Mesendoderm (in vitro differentiated cells): ENCODE data around the gene METTL27. TPM values are rescaled to one million over a fixed set of nuclear protein-coding genes. Genes with fewer than 3 reads are reported as not detected.

ENCODE experiments used
- DNase-seq: peaks from one replicate; pipeline ENCODE4 v3.0.0; 2013
- H2AK5ac ChIP-seq: 2 replicates; pipeline ENCODE4 v1.6.1; 2013; ENCODE audit warnings: low read length, inconsistent platforms
- H2BK120ac ChIP-seq: 2 replicates; pipeline ENCODE4 v1.6.1; 2013; ENCODE audit warnings: low read depth, mild to moderate bottlenecking, low read length, moderate library complexity, mixed read lengths
- H2BK15ac ChIP-seq: replicated peaks from 2 replicates; pipeline ENCODE4 v1.6.1; 2013; ENCODE audit warnings: low read depth, mild to moderate bottlenecking, moderate library complexity
- H2BK5ac ChIP-seq: 2 replicates; pipeline ENCODE4 v1.6.1; 2013; ENCODE audit warnings: low read length, inconsistent platforms
- H3K18ac ChIP-seq: 2 replicates; pipeline ENCODE4 v1.6.1; 2013; ENCODE audit warnings: mild to moderate bottlenecking, low read length, mixed read lengths
- H3K23ac ChIP-seq: one replicate; pipeline ENCODE4 v1.6.1; 2013; ENCODE audit warnings: low read length
- H3K27ac ChIP-seq: 2 replicates; pipeline ENCODE4 v1.5.1; 2013; ENCODE audit warnings: low read depth, mild to moderate bottlenecking, inconsistent platforms, low read length, moderate library complexity
- H3K27me3 ChIP-seq: 2 replicates; pipeline ENCODE4 v1.6.1; 2013; ENCODE audit warnings: low read length, control low read depth, mild to moderate bottlenecking, inconsistent platforms; ENCODE audit not compliant: insufficient read depth, poor library complexity
- H3K36me3 ChIP-seq: 2 replicates; pipeline ENCODE4 v1.6.1; 2013; ENCODE audit warnings: low read length, inconsistent platforms; ENCODE audit not compliant: control insufficient read depth, insufficient read depth
- H3K4ac ChIP-seq: one replicate; pipeline ENCODE4 v1.6.1; 2013; ENCODE audit warnings: low read depth, mild to moderate bottlenecking, low read length, moderate library complexity
- H3K4me1 ChIP-seq: 2 replicates; pipeline ENCODE4 v1.6.1; 2013; ENCODE audit warnings: low read depth, low read length, inconsistent platforms; ENCODE audit not compliant: control insufficient read depth
- H3K4me2 ChIP-seq: 2 replicates; pipeline ENCODE4 v1.6.1; 2013; ENCODE audit warnings: low read length
- H3K4me3 ChIP-seq: 2 replicates; pipeline ENCODE4 v1.5.1; 2013; ENCODE audit warnings: mild to moderate bottlenecking, low read length
- H3K56ac ChIP-seq: one replicate; pipeline ENCODE4 v1.6.1; 2013; ENCODE audit warnings: low read length
- H3K79me1 ChIP-seq: 2 replicates; pipeline ENCODE4 v1.6.1; 2013; ENCODE audit warnings: low read length, inconsistent platforms
- H3K79me2 ChIP-seq: 2 replicates; pipeline ENCODE4 v1.6.1; 2013; ENCODE audit warnings: mild to moderate bottlenecking, low read length; ENCODE audit not compliant: control insufficient read depth, insufficient read depth
- H3K9ac ChIP-seq: 2 replicates; pipeline ENCODE4 v1.6.1; 2013; ENCODE audit warnings: low read length, inconsistent platforms
- H4K5ac ChIP-seq: one replicate; pipeline ENCODE4 v1.6.1; 2013; ENCODE audit warnings: low read length
- H4K8ac ChIP-seq: one replicate; pipeline ENCODE4 v1.6.1; 2013; ENCODE audit warnings: low read depth, mild to moderate bottlenecking, control low read depth, low read length, moderate library complexity
- WGBS: extraction: QIAGEN DNeasy Blood & Tissue Kit; methylation state at CpG from one replicate; pipeline ENCODE4 v1.1.7; 2013; ENCODE audit warnings: low lambda C conversion rate, missing lambda C conversion rate; ENCODE audit not compliant: insufficient coverage; ENCODE audit errors: extremely low coverage; 5-methylcytosine and 5-hydroxymethylcytosine counted together
- polyA plus RNA-seq, 2 experiments: library from polyadenylated mRNA; stranded (reverse); fragments of 200-250 nt; gene quantifications; one replicate each; pipeline ENCODE4 v1.2.3, GENCODE V29; 2013

METTL27 gene, protein sequence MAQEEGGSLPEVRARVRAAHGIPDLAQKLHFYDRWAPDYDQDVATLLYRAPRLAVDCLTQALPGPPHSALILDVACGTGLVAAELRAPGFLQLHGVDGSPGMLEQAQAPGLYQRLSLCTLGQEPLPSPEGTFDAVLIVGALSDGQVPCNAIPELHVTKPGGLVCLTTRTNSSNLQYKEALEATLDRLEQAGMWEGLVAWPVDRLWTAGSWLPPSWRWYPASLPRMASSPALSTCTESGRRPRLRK
- 1.6 TPM for polyA plus RNA-seq (2013, experiment 1 of 2)
- 1.5 TPM for polyA plus RNA-seq (2013, experiment 2 of 2)

DNA sequence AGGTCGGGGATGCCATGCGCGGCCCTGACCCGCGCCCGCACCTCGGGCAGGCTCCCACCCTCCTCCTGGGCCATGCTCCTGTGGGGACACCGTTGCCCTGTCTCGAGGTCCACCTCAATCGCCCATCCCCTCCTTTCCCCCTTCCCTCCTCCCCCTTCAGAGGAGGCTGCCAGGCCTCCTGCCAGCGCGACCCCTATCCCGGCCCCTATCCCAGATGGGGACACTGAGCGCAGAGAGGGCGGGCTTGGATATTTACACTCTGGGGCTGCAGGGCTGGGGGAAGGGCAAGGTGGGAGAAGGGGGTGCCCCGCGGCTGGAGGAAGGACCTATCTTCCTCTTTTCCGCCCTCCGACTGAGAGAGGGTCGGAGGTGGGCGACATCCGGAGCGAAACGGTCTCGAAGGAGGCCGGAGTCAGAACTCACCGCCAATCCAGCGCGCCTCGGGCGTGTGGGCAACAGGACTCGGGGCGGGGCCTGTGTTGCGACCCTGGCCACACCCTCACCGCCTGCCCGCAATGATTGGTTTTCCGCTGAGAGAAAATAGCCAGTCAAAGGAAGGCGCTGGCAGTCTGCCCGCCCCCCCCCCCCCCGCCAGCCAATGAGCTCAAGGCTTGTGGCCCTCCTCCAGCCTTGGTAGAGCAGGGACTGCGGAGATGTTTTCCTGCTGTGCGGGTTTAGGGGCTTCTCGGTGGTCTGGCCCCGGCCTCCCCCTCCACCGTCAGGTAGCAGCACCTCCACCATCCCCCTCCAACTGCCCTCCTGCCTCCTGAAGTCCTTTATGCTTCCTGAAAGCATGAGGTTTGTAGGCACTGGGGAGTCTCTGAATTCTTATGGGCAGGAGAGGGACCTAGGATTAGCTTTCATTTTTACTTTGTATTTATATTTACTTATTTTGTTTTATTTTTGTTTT, at the start of gene METTL27:
Gene METTL27, minus strand, starts transcription at position 450 of the 910 bp plus-strand sequence. Its CDS starts 376 bp downstream, at position 74.
- Histone ChIP-seq H4K8ac (peak within 1 kb of the TSS; percentile 43), H3K56ac (peak within 1 kb of the TSS; percentile 88), H3K9ac (peak within 1 kb of the TSS; percentile 74), H3K4ac (peak within 1 kb of the TSS; percentile 56), H3K79me1 (no peaks in the 10 kb centered on the region), H3K27me3 (no peaks in the 10 kb centered on the region), H3K18ac (peak within 1 kb of the TSS; percentile 78), H4K5ac (no peak within 1 kb of the TSS), H3K4me1 (peaks cover 3% of the 10 kb centered on the region), H2BK120ac (no peak within 1 kb of the TSS), H3K27ac (peak within 1 kb of the TSS; percentile 38), H2AK5ac (no peak within 1 kb of the TSS), H3K4me3 (peak within 1 kb of the TSS; percentile 44), H3K23ac (peak within 1 kb of the TSS; percentile 0), H3K4me2 (peak within 1 kb of the TSS; percentile 67), H2BK5ac (peak within 1 kb of the TSS; percentile 45), H2BK15ac (no peak within 1 kb of the TSS), H3K36me3 (no peaks in the 10 kb centered on the region), H3K79me2 (no peaks in the 10 kb centered on the region)
- DNase-seq, result peak; percentile 97
- WGBS, result no CpG with 5 or more reads among the region's 45 CpGs

DNA sequence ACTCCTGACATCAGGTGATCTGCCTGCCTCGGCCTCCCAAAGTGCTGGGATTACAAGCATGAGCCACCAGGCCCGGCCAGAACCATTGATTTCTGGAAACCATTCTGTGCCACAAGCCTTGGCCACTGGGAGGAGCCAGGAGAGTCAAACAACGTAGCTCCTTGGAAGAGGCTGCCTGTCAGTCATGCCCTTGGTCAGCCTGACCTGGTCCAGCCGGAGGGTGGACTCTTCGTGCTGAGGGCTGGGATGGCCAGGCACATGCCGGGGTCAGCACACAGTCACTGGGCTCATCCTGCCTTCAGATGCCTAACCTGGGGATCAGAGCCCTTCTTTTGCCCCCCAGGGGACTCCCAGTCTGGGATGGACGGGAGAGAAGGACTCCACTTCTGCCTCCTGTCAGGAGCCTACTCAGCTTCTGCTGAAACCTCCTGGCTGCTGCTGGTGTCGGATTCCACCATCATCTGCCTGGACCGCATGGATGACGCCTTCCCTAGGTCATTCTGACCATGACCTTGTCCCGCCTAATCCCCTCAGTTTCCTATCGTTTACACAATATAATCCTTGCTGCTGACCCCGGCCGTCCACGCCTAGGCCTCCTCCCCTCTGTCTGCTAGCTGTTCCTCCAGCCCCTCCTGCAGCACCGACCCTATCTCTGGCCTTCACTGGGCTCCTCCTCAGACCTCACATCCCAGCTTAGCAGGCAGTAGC, 49.0 kb upstream of the METTL27 start:
- H3K9ac ChIP-seq, result no peak overlapping the region
- no CpG with 5 or more reads among the region's 16 CpGs for WGBS
- no peak overlapping the region for H3K4me2 ChIP-seq
- no peaks in the 10 kb centered on the region for H3K79me1 ChIP-seq
- H3K27ac ChIP-seq, result no peak overlapping the region
- H3K23ac ChIP-seq, result no peak overlapping the region
- H3K18ac ChIP-seq, result no peak overlapping the region
- peaks cover 12% of the 10 kb centered on the region for H3K4me1 ChIP-seq
- no peak overlapping the region for H4K8ac ChIP-seq
- no peak overlapping the region for H3K56ac ChIP-seq
- H2BK5ac ChIP-seq, result no peak overlapping the region
- H3K4ac ChIP-seq, result no peak overlapping the region
- H2AK5ac ChIP-seq, result no peak overlapping the region
- no peaks in the 10 kb centered on the region for H3K27me3 ChIP-seq
- no peak overlapping the region for H4K5ac ChIP-seq
- no peak overlapping the region for H3K4me3 ChIP-seq
- no peaks in the 10 kb centered on the region for H3K79me2 ChIP-seq
- peak; percentile 50 for DNase-seq
- no peaks in the 10 kb centered on the region for H3K36me3 ChIP-seq
- H2BK120ac ChIP-seq, result no peak overlapping the region
- no peak overlapping the region for H2BK15ac ChIP-seq

DNA sequence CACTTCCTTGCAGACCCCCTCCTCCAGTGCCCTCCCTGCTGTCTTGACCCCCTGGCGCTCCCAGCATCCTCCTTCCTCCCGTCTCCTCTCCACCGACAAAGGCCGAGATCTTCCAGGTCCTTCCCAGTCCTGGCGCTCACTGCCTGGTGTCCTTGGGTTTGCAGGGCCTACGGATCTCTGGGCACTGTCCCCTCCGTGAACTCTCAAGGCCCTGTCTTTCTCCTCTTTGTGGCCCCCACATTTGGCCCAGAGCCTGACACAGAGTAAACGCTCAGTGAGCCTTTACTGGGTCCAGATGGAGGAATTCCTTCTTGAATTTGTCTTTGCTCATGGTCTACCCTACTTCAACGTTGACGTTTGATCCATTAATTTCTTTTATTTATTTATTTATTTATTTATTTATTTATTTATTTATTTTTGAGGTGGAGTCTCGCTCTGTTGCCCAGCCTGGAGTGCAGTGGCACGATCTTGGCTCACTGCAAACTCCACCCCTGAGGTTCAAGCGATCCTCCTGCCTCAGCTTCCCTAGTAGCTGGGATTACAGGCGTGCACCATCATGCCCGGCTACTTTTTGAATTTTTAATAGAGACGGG, 48.3 kb upstream of the METTL27 start:
- no peak overlapping the region for H2BK120ac ChIP-seq
- no peak overlapping the region for H2BK15ac ChIP-seq
- H3K27me3 ChIP-seq, result no peaks in the 10 kb centered on the region
- DNase-seq, result no peak
- no peak overlapping the region for H3K9ac ChIP-seq
- H2BK5ac ChIP-seq, result no peak overlapping the region
- H3K4ac ChIP-seq, result no peak overlapping the region
- H3K56ac ChIP-seq, result no peak overlapping the region
- H3K4me1 ChIP-seq, result peaks cover 12% of the 10 kb centered on the region
- H3K79me1 ChIP-seq, result no peaks in the 10 kb centered on the region
- no peaks in the 10 kb centered on the region for H3K79me2 ChIP-seq
- H2AK5ac ChIP-seq, result no peak overlapping the region
- no peak overlapping the region for H4K5ac ChIP-seq
- no peak overlapping the region for H3K18ac ChIP-seq
- H3K4me2 ChIP-seq, result no peak overlapping the region
- H3K27ac ChIP-seq, result no peak overlapping the region
- no CpG with 5 or more reads among the region's 16 CpGs for WGBS
- H4K8ac ChIP-seq, result no peak overlapping the region
- H3K36me3 ChIP-seq, result no peaks in the 10 kb centered on the region
- H3K4me3 ChIP-seq, result no peak overlapping the region
- no peak overlapping the region for H3K23ac ChIP-seq

DNA sequence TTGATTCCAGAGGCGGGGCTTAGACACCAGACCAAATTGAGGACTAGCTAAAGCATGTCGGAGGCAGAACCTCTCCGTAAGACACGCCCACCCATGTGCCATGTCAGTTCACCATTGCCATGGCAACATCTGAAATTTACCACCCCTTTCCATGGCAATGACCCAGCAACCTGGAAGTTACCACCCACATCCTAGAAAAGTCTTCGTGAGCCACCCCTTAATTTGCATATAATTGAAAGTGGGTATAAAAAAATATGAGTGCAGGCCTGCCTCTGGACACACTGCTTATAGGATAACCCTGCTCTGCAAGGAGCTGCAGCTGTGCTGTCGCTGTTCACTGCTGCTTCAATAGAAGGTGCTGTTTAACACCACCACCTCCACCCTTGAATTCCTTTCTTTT, 46.6 kb upstream of the METTL27 start:
- H3K27me3 ChIP-seq, result no peaks in the 10 kb centered on the region
- no peak overlapping the region for H3K23ac ChIP-seq
- no peak overlapping the region for H2AK5ac ChIP-seq
- no peaks in the 10 kb centered on the region for H3K79me2 ChIP-seq
- no CpG with 5 or more reads among the region's 6 CpGs for WGBS
- no peak overlapping the region for H3K9ac ChIP-seq
- no peak overlapping the region for H3K27ac ChIP-seq
- H4K5ac ChIP-seq, result no peak overlapping the region
- no peak overlapping the region for H2BK120ac ChIP-seq
- peaks cover 12% of the 10 kb centered on the region for H3K4me1 ChIP-seq
- no peaks in the 10 kb centered on the region for H3K36me3 ChIP-seq
- no peak overlapping the region for H2BK5ac ChIP-seq
- no peak overlapping the region for H4K8ac ChIP-seq
- no peak overlapping the region for H3K4ac ChIP-seq
- H2BK15ac ChIP-seq, result no peak overlapping the region
- H3K79me1 ChIP-seq, result no peaks in the 10 kb centered on the region
- H3K4me3 ChIP-seq, result no peak overlapping the region
- H3K4me2 ChIP-seq, result no peak overlapping the region
- H3K18ac ChIP-seq, result no peak overlapping the region
- H3K56ac ChIP-seq, result no peak overlapping the region
- DNase-seq, result peak; percentile 85

DNA sequence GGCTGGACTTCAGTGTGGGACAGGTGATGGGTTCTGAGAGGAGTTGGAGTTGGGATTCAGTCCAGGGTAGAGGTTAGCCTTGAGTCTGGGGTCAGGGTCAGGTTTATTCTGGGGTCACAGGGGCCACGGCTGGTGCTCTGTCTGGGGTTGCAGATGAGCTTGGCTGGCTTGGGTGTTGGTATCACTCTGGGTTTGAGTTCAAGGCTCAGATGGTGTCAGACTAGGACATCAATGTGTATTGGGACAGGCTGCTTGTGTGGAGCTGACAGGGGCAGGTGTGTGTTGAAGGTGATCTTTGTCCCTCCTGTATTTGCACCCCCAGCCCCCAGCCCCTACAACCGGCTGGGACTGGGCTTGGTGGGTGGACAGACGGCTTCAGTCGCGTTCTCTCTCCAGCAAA, 45.4 kb upstream of the METTL27 start:
- no peak overlapping the region for H4K5ac ChIP-seq
- no peaks in the 10 kb centered on the region for H3K36me3 ChIP-seq
- peak overlapping the region; percentile 71 for H2BK5ac ChIP-seq
- peak; percentile 51 for DNase-seq
- H3K27ac ChIP-seq, result no peak overlapping the region
- H3K9ac ChIP-seq, result no peak overlapping the region
- H4K8ac ChIP-seq, result no peak overlapping the region
- H3K79me1 ChIP-seq, result no peaks in the 10 kb centered on the region
- no peak overlapping the region for H3K4me2 ChIP-seq
- H3K27me3 ChIP-seq, result no peaks in the 10 kb centered on the region
- no CpG with 5 or more reads among the region's 5 CpGs for WGBS
- peak overlapping the region; percentile 15 for H3K18ac ChIP-seq
- no peaks in the 10 kb centered on the region for H3K79me2 ChIP-seq
- H3K4me3 ChIP-seq, result no peak overlapping the region
- H3K56ac ChIP-seq, result peak overlapping the region; percentile 80
- no peak overlapping the region for H2BK120ac ChIP-seq
- H2BK15ac ChIP-seq, result no peak overlapping the region
- H3K4ac ChIP-seq, result no peak overlapping the region
- peak overlapping the region; percentile 6 for H2AK5ac ChIP-seq
- peaks cover 12% of the 10 kb centered on the region for H3K4me1 ChIP-seq
- no peak overlapping the region for H3K23ac ChIP-seq
